ENCODE results near the gene UMODL1.
A peak's percentile ranks its signal among the peaks of the same experiment; 100 is the strongest.

Gene UMODL1

GRCh38 chr21:42071146-42071737, at the start of gene UMODL1:
Gene UMODL1, plus strand, starts transcription at chr21:42071317. Its CDS starts 0 bp downstream, at chr21:42071317.
- DNase-seq (ENCODE audit: low spot score): no peak

GRCh38 chr21:42021371-42022090, 49.6 kb upstream of the UMODL1 start:
- no peak for DNase-seq (ENCODE audit: low spot score)

GRCh38 chr21:42022091-42022430, 49.1 kb upstream of the UMODL1 start:
- peak; percentile 76 for DNase-seq (ENCODE audit: low spot score)

GRCh38 chr21:42022906-42023305, 48.2 kb upstream of the UMODL1 start:
- no peak for DNase-seq (ENCODE audit: low spot score)

- DNase-seq (ENCODE audit: low spot score): peak; percentile 39
Observed at GRCh38 chr21:42025376-42026081, 45.6 kb upstream of the UMODL1 start.

GRCh38 chr21:42026082-42026435, 45.1 kb upstream of the UMODL1 start:
- DNase-seq (ENCODE audit: low spot score): peak; percentile 45

- DNase-seq (ENCODE audit: low spot score): peak; percentile 35
Observed at GRCh38 chr21:42027085-42027821, 43.9 kb upstream of the UMODL1 start.

GRCh38 chr21:42027822-42028765, 43.0 kb upstream of the UMODL1 start:
- peak; percentile 38 for DNase-seq (ENCODE audit: low spot score)

- peak; percentile 35 for DNase-seq (ENCODE audit: low spot score)
Observed at GRCh38 chr21:42028766-42029425, 42.2 kb upstream of the UMODL1 start.

GRCh38 chr21:42030311-42030710, 40.8 kb upstream of the UMODL1 start:
- no peak for DNase-seq (ENCODE audit: low spot score)

GRCh38 chr21:42031241-42031640, 39.9 kb upstream of the UMODL1 start:
- DNase-seq (ENCODE audit: low spot score): no peak

- DNase-seq (ENCODE audit: low spot score): no peak
Observed at GRCh38 chr21:42031816-42032215, 39.3 kb upstream of the UMODL1 start.

- DNase-seq (ENCODE audit: low spot score): no peak
Observed at GRCh38 chr21:42032266-42032665, 38.9 kb upstream of the UMODL1 start.

GRCh38 chr21:42032968-42033367, 38.1 kb upstream of the UMODL1 start:
- no peak for DNase-seq (ENCODE audit: low spot score)

- DNase-seq (ENCODE audit: low spot score): no peak
Observed at GRCh38 chr21:42036313-42036712, 34.8 kb upstream of the UMODL1 start.

- no peak for DNase-seq (ENCODE audit: low spot score)
Observed at GRCh38 chr21:42037516-42037915, 33.6 kb upstream of the UMODL1 start.

GRCh38 chr21:42037943-42038342, 33.2 kb upstream of the UMODL1 start:
- no peak for DNase-seq (ENCODE audit: low spot score)

GRCh38 chr21:42038393-42038792, 32.7 kb upstream of the UMODL1 start:
- DNase-seq (ENCODE audit: low spot score): no peak

- DNase-seq (ENCODE audit: low spot score): no peak
Observed at GRCh38 chr21:42038826-42039425, 32.2 kb upstream of the UMODL1 start.

GRCh38 chr21:42039470-42039901, 31.6 kb upstream of the UMODL1 start:
- no peak for DNase-seq (ENCODE audit: low spot score)
